HepG2 (cell line): ENCODE data around the gene APC2. TPM values are rescaled to one million over a fixed set of nuclear protein-coding genes. Genes with fewer than 3 reads are reported as not detected.

Experiments used
- ATAC-seq: fragments of 200-7000 bp; cut with Tn5 transposase; 3 replicates; pipeline ENCODE4 v1.9.1; 2020; ENCODE audit warnings: mild to moderate bottlenecking, moderate library complexity
- BruUV-seq: library from RNA; stranded (reverse); fragments of 400-500 nt; replicated peaks from 2 replicates; lab custom pipeline; 2021; lab: Mats Ljungman, UMichigan
- CTCF ChIA-PET: fragments of 300-600 bp; formaldehyde crosslinking; extraction: SDS; loops from one replicate; lab custom pipeline; 2021; ENCODE audit warnings: low total read pairs, inconsistent platforms, low intra/inter-chr PET ratio; lab: Yijun Ruan, JAX
- POLR2A ChIA-PET: fragments of 350-600 bp; sonication (Branson Sonifier 250); formaldehyde crosslinking; loops from one replicate; lab custom pipeline; 2020; ENCODE audit warnings: antibody characterized with exemption, inconsistent platforms; lab: Yijun Ruan, JAX
- DNase-seq: peaks from one replicate; pipeline ENCODE4 v3.0.0-alpha.2; 2015; ENCODE audit warnings: low spot score
- FAIRE-seq: peaks from 3 replicates; lab custom pipeline; 2011; peaks lifted over from hg19 to GRCh38; lab: Jason Lieb, UNC
- H2AFZ ChIP-seq: one replicate; pipeline ENCODE4 v1.6.1; 2011; ENCODE audit warnings: low read length, inconsistent platforms
- H3K27ac ChIP-seq: fragments of 300-600 bp; 3 replicates; pipeline ENCODE4 v1.8.0; 2011; ENCODE audit warnings: mixed run types, mild to moderate bottlenecking, mixed read lengths, low read length, inconsistent platforms; ENCODE audit not compliant: insufficient read depth; ENCODE audit errors: extremely low read length
- H3K27me3 ChIP-seq, 2 experiments: fragments of 200-600 bp in 1 of 2; 2 replicates in 1 of 2; 3 replicates in 1 of 2; pipeline versions ENCODE4 v1.6.0 to v1.8.0; 2011; ENCODE audit warnings: low read length in 2 of 2, mild to moderate bottlenecking in 2 of 2, moderate library complexity in 2 of 2, inconsistent platforms in 1 of 2; ENCODE audit not compliant: insufficient read depth in 2 of 2, control insufficient read depth in 1 of 2
- H3K36me3 ChIP-seq, 2 experiments: fragments of 200-600 bp in 1 of 2; replicated peaks in 1 of 2; 2 replicates in 1 of 2; 3 replicates in 1 of 2; pipeline versions ENCODE4 v1.5.1 to v1.8.0; 2011; ENCODE audit warnings: low read length in 2 of 2, inconsistent platforms in 1 of 2; ENCODE audit not compliant: insufficient read depth in 2 of 2, control insufficient read depth in 1 of 2
- H3K4me1 ChIP-seq: 2 replicates; pipeline ENCODE4 v1.5.1; 2012; ENCODE audit warnings: low read length, inconsistent platforms; ENCODE audit not compliant: insufficient read depth
- H3K4me2 ChIP-seq: 2 replicates; pipeline ENCODE4 v1.6.0; 2011; ENCODE audit warnings: low read depth, low read length, inconsistent platforms
- H3K4me3 ChIP-seq, 3 experiments: fragments of 200-600 bp in 1 of 3; sonication (generic), shearing (Covaris generic) in 1 of 3; replicated peaks in 1 of 3; 2 replicates each; pipeline ENCODE4 v1.5.1; 2011 to 2016; ENCODE audit warnings: low read length in 3 of 3, inconsistent platforms in 2 of 3, low read depth in 2 of 3, mild to moderate bottlenecking in 2 of 3, control low read depth in 1 of 3, mixed read lengths in 1 of 3; ENCODE audit not compliant: insufficient read depth in 1 of 3
- H3K79me2 ChIP-seq: one replicate; pipeline ENCODE4 v1.6.1; 2011; ENCODE audit warnings: low read length, inconsistent platforms; ENCODE audit not compliant: insufficient read depth
- H3K9ac ChIP-seq: 2 replicates; pipeline ENCODE4 v1.6.0; 2011; ENCODE audit warnings: mild to moderate bottlenecking, low read depth, low read length, inconsistent platforms; ENCODE audit not compliant: insufficient read depth
- H3K9me3 ChIP-seq: 2 replicates; pipeline ENCODE4 v1.5.1; 2012; ENCODE audit warnings: mild to moderate bottlenecking, low read length
- H4K20me1 ChIP-seq: 2 replicates; pipeline ENCODE4 v1.6.0; 2011; ENCODE audit warnings: inconsistent platforms, mild to moderate bottlenecking, low read length, moderate library complexity; ENCODE audit not compliant: insufficient read depth
- CBX5 ChIP-seq: sonication (generic); formaldehyde crosslinking; IDR thresholded peaks from 2 replicates; pipeline ENCODE4 v1.4.0; 2020; ENCODE audit warnings: missing genetic modification reagents, borderline replicate concordance
- HDAC6 ChIP-seq: fragments of 200-600 bp; sonication (generic); IDR thresholded peaks from 2 replicates; pipeline ENCODE4 v1.7.0; 2017; ENCODE audit warnings: mild to moderate bottlenecking, antibody characterized with exemption, low read length, low read depth
- SIN3A ChIP-seq: IDR thresholded peaks from 2 replicates; pipeline ENCODE4 v1.6.1; 2011; ENCODE audit warnings: low read depth, mild to moderate bottlenecking, control low read depth, low read length, borderline replicate concordance
- ZBTB2 ChIP-seq: sonication (generic); formaldehyde crosslinking; IDR thresholded peaks from 2 replicates; pipeline ENCODE4 v1.8.0; 2022; ENCODE audit warnings: low read depth, missing genetic modification reagents
- ZNF318 ChIP-seq: sonication (generic); formaldehyde crosslinking; IDR thresholded peaks from 2 replicates; pipeline ENCODE4 v1.4.0; 2020; ENCODE audit warnings: mild to moderate bottlenecking, missing genetic modification reagents
- ZNF383 ChIP-seq: sonication (generic); formaldehyde crosslinking; IDR thresholded peaks from 2 replicates; pipeline ENCODE4 v1.4.0; 2020; ENCODE audit warnings: missing genetic modification reagents, mild to moderate bottlenecking, borderline replicate concordance
- ZNF768 ChIP-seq: sonication (generic); formaldehyde crosslinking; IDR thresholded peaks from 2 replicates; pipeline ENCODE4 v1.4.0; 2020; ENCODE audit warnings: missing genetic modification reagents
- ZNF816 ChIP-seq: sonication (generic); formaldehyde crosslinking; IDR thresholded peaks from 2 replicates; pipeline ENCODE4 v1.8.0; 2022; ENCODE audit warnings: missing genetic modification reagents, mild to moderate bottlenecking, borderline replicate concordance
- WGBS: methylation state at CpG from one replicate; pipeline ENCODE4 v1.1.6; 2017; ENCODE audit warnings: low lambda C conversion rate; 5-methylcytosine and 5-hydroxymethylcytosine counted together
- in situ Hi-C: cut with HindIII; loops from 2 replicates; pipeline ENCODE4 v1.10.0; 2017; ENCODE audit warnings: low pct_unique_long_range_greater_than_20kb; ENCODE audit not compliant: extremely low pct_ligation_motif_present
- intact Hi-C: fragments of 100-400 bp; cut with micrococcal nuclease; formaldehyde crosslinking; loops from one replicate; pipeline ENCODE4 v1.10.0; 2022; ENCODE audit not compliant: unreplicated experiment
- polyA plus RNA-seq, 8 experiments: library from polyadenylated mRNA; depleted of rRNA in 3 of 8; stranded (reverse) in 7 of 8; unstranded in 1 of 8; fragments of >200 nt; fragmentation: Illumina TruSeq in 4 of 8; extraction: Trizol in 4 of 8; gene quantifications; 2 replicates each; pipeline versions ENCODE4 v1.2.1 to v1.2.3, GENCODE V29; 2011 to 2016; ENCODE audit warnings: low read depth in 4 of 8, missing spikeins in 1 of 8, mixed read lengths in 1 of 8; ENCODE audit not compliant: insufficient read depth in 1 of 8
- total RNA-seq, 5 experiments: library from RNA; depleted of rRNA; stranded (reverse); fragments of >200 nt; fragmentation: Illumina TruSeq; extraction: Trizol; gene quantifications; 2 replicates each; pipeline ENCODE4 v1.2.3, GENCODE V29; 2016; ENCODE audit warnings: low read depth in 1 of 5
- TF ChIP-seq, protein P1 (sequence below): sonication (generic); formaldehyde crosslinking; IDR thresholded peaks from 2 replicates; pipeline ENCODE4 v1.5.1; 2020; ENCODE audit warnings: mild to moderate bottlenecking, missing genetic modification reagents, moderate library complexity
- TF ChIP-seq, protein P2 (sequence below): sonication (generic); formaldehyde crosslinking; IDR thresholded peaks from 2 replicates; pipeline ENCODE4 v1.8.1; 2023; ENCODE audit warnings: missing genetic modification reagents, inconsistent platforms, borderline replicate concordance

Gene APC2
- total and polyA plus RNA-seq, 2 of the 13 experiments (the other 11 are each of a cell fraction or from before 2014, with no cell fraction given), result 0.08 to 0.22 TPM

DNA sequence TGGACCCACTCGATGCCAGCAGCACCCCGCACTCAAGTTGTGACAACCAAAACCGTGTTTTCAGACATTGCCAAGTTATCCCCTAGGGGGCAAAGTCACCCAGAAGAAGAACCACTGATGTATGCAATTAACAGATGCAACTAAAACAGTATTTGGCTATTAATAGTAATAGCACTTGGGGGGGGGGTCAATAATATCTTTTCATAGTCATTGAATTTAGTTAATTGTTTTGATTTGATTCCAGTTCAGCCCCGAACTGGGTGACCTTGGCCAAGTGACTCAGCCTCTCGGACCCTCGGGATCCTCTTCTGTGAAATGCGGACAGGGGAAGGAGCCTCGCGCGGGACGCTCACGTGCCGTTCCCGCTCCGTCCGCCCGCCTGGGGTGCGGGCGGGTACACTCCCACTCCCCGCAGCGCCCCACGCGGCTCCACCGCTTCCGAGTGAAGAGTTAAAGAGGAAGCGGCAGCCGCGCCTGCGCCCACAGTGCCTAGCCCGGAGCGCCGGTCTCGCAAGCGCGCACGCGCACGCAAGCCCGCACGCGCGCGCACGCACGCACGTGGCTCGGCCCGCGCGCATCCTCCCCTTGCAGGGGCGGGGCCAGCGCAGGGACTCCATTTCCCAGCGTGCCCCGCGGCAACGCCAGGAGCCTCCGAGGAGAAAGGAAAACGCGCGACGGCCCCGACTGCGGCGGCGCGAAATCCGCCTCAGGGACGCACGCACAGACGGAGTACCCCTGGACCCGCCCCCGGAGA, 43.0 kb upstream of the APC2 start:
- Histone ChIP-seq H3K9me3 (no peaks in the 10 kb centered on the region), H3K27ac (peak overlapping the region; percentile 63), H3K9ac (peak overlapping the region; percentile 66), H3K4me1 (peaks cover 63% of the 10 kb centered on the region), H3K79me2 (peaks cover 42% of the 10 kb centered on the region), H3K27me3 (no peaks in the 10 kb centered on the region; a peak in 2 of 5 replicates), H3K4me2 (peak overlapping the region; percentile 98), H3K36me3 (peaks cover 1 to 16% of the 10 kb centered on the region in 2 experiments; a peak in 3 of 5 replicates), H4K20me1 (peaks cover 34% of the 10 kb centered on the region), H2AFZ (no peak overlapping the region), H3K4me3 (peak overlapping the region; percentile 54 to 72 (median 72))
- FAIRE-seq (no peak), DNase-seq (peak; percentile 93), ATAC-seq (peak; percentile 47)
- ChIA-PET CTCF (interaction anchor here (0.6 kb wide), 1 partner anchor 97 kb away, joined by 3 read pairs; no protein-coding TSS in a partner anchor), POLR2A (no interaction called here)
- in situ Hi-C loops, result no loop called here
- BruUV-seq, result TSS peak; percentile 84
- WGBS, result 0% methylated on average over 16 of the region's 72 CpGs
- intact Hi-C loops, result no loop called here
- TF ChIP-seq ZBTB2 (CRISPR knock-in tag), result peak; percentile 83
- no peak for TF ChIP-seq HDAC6
- peak; percentile 39; the same call in 1 of the 2 replicates for TF ChIP-seq SIN3A
- no peak for TF ChIP-seq ZNF383
- TF ChIP-seq, protein P1, sequence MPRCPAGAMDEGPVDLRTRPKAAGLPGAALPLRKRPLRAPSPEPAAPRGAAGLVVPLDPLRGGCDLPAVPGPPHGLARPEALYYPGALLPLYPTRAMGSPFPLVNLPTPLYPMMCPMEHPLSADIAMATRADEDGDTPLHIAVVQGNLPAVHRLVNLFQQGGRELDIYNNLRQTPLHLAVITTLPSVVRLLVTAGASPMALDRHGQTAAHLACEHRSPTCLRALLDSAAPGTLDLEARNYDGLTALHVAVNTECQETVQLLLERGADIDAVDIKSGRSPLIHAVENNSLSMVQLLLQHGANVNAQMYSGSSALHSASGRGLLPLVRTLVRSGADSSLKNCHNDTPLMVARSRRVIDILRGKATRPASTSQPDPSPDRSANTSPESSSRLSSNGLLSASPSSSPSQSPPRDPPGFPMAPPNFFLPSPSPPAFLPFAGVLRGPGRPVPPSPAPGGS (CRISPR knock-in tag), result no peak
- TF ChIP-seq, protein P2, sequence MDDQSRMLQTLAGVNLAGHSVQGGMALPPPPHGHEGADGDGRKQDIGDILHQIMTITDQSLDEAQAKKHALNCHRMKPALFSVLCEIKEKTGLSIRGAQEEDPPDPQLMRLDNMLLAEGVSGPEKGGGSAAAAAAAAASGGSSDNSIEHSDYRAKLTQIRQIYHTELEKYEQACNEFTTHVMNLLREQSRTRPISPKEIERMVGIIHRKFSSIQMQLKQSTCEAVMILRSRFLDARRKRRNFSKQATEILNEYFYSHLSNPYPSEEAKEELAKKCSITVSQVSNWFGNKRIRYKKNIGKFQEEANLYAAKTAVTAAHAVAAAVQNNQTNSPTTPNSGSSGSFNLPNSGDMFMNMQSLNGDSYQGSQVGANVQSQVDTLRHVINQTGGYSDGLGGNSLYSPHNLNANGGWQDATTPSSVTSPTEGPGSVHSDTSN (CRISPR knock-in tag), result 0 out of 2 replicates have a peak, but pooled peaks have one; percentile 54
- TF ChIP-seq CBX5 (CRISPR knock-in tag), result no peak; the same call in 1 of the 2 replicates
- peak; percentile 50; the same call in 1 of the 2 replicates for TF ChIP-seq ZNF768 (CRISPR knock-in tag)
- no peak for TF ChIP-seq ZNF816 (CRISPR knock-in tag)
- no peak for TF ChIP-seq ZNF318 (CRISPR knock-in tag)
